ENCODE data around the gene TMEM217.

TMEM217 gene

GRCh38 chr6:37251211-37251780 lies 6.6 kb downstream of the TMEM217 start:
- FAIRE-seq (no peak), DNase-seq (ENCODE audit: extremely low spot score, insufficient read length, low read depth) (no peak)

- no peak for FAIRE-seq
- no peak for DNase-seq (ENCODE audit: extremely low spot score, insufficient read length, low read depth)
Measured at GRCh38 chr6:37244430-37245310, 13.3 kb downstream of the TMEM217 start.

GRCh38 chr6:37243816-37244370 lies 14.1 kb downstream of the TMEM217 start:
- FAIRE-seq (no peak), DNase-seq (ENCODE audit: extremely low spot score, insufficient read length, low read depth) (no peak)

- no peak for DNase-seq (ENCODE audit: extremely low spot score, insufficient read length, low read depth)
- no peak for FAIRE-seq
Measured at GRCh38 chr6:37243131-37243815, 14.7 kb downstream of the TMEM217 start.

- FAIRE-seq = no peak
- DNase-seq (ENCODE audit: extremely low spot score, insufficient read length, low read depth) = no peak
Measured at GRCh38 chr6:37242429-37243052, 15.4 kb downstream of the TMEM217 start.

GRCh38 chr6:37241775-37242428 lies 16.0 kb downstream of the TMEM217 start:
- no peak for FAIRE-seq

GRCh38 chr6:37241131-37241530 lies 16.8 kb downstream of the TMEM217 start:
- no peak for FAIRE-seq
- no peak for DNase-seq (ENCODE audit: extremely low spot score, insufficient read length, low read depth)

More at GRCh38 chr6:37241775-37242428, 16.0 kb downstream of the TMEM217 start:
- no peak for DNase-seq (ENCODE audit: extremely low spot score, insufficient read length, low read depth)

- FAIRE-seq = peak; percentile 71
Measured at GRCh38 chr6:37239950-37240713, 17.8 kb downstream of the TMEM217 start.

GRCh38 chr6:37239526-37239925 lies 18.4 kb downstream of the TMEM217 start:
- FAIRE-seq (no peak), DNase-seq (ENCODE audit: extremely low spot score, insufficient read length, low read depth) (no peak)

More at GRCh38 chr6:37239950-37240713, 17.8 kb downstream of the TMEM217 start:
- peak; percentile 15 for DNase-seq (ENCODE audit: extremely low spot score, insufficient read length, low read depth)

GRCh38 chr6:37238381-37238780 lies 19.6 kb downstream of the TMEM217 start:
- FAIRE-seq (no peak), DNase-seq (ENCODE audit: extremely low spot score, insufficient read length, low read depth) (no peak)

- FAIRE-seq = no peak
- no peak for DNase-seq (ENCODE audit: extremely low spot score, insufficient read length, low read depth)
Measured at GRCh38 chr6:37237789-37238188, 20.2 kb downstream of the TMEM217 start.

- FAIRE-seq = no peak
- no peak for DNase-seq (ENCODE audit: extremely low spot score, insufficient read length, low read depth)
Measured at GRCh38 chr6:37236921-37237320, 21.0 kb downstream of the TMEM217 start.

GRCh38 chr6:37233541-37233940 lies 24.4 kb downstream of the TMEM217 start:
- FAIRE-seq (no peak), DNase-seq (ENCODE audit: extremely low spot score, insufficient read length, low read depth) (no peak)

- FAIRE-seq = no peak
- no peak for DNase-seq (ENCODE audit: extremely low spot score, insufficient read length, low read depth)
Measured at GRCh38 chr6:37232430-37233017, 25.4 kb downstream of the TMEM217 start.

- DNase-seq (ENCODE audit: extremely low spot score, insufficient read length, low read depth) (no peak), FAIRE-seq (no peak)
Measured at GRCh38 chr6:37230104-37230503, 27.8 kb downstream of the TMEM217 start.

- no peak for DNase-seq (ENCODE audit: extremely low spot score, insufficient read length, low read depth)
- FAIRE-seq = no peak
Measured at GRCh38 chr6:37225350-37226169, 32.4 kb downstream of the TMEM217 start.

GRCh38 chr6:37222992-37223391 lies 35.0 kb downstream of the TMEM217 start:
- FAIRE-seq (no peak), DNase-seq (ENCODE audit: extremely low spot score, insufficient read length, low read depth) (no peak)
